ENCODE measurements around the gene MED15. TPM values are rescaled to one million over a fixed set of nuclear protein-coding genes. Genes with fewer than 3 reads are reported as not detected.
A peak's percentile ranks its signal among the peaks of the same experiment; 100 is the strongest.

Gene MED15
- total RNA-seq, 1 donor: 44.2 TPM

GRCh38 chr22:20522134-20523004, 15.0 kb downstream of the MED15 start:
- DNase-seq (ENCODE audit: low read depth): no peak
- TF ChIP-seq, protein P1, sequence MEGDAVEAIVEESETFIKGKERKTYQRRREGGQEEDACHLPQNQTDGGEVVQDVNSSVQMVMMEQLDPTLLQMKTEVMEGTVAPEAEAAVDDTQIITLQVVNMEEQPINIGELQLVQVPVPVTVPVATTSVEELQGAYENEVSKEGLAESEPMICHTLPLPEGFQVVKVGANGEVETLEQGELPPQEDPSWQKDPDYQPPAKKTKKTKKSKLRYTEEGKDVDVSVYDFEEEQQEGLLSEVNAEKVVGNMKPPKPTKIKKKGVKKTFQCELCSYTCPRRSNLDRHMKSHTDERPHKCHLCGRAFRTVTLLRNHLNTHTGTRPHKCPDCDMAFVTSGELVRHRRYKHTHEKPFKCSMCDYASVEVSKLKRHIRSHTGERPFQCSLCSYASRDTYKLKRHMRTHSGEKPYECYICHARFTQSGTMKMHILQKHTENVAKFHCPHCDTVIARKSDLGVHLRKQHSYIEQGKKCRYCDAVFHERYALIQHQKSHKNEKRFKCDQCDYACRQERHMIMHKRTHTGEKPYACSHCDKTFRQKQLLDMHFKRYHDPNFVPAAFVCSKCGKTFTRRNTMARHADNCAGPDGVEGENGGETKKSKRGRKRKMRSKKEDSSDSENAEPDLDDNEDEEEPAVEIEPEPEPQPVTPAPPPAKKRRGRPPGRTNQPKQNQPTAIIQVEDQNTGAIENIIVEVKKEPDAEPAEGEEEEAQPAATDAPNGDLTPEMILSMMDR (IDR thresholded peaks at IDR 0.05; ENCODE audit: insufficient read depth, low read length): no peak

GRCh38 chr22:20523086-20523983, 15.9 kb downstream of the MED15 start:
- no peak overlapping the region for H3K4me3 ChIP-seq (ENCODE audit: low read depth, low read length)
- peak; percentile 59 for DNase-seq (ENCODE audit: low read depth)
- TF ChIP-seq, protein P1 (IDR thresholded peaks at IDR 0.05; ENCODE audit: insufficient read depth, low read length): no peak

More at GRCh38 chr22:20522134-20523004, 15.0 kb downstream of the MED15 start:
- no peak overlapping the region for H3K4me3 ChIP-seq (ENCODE audit: low read depth, low read length)

DNA sequence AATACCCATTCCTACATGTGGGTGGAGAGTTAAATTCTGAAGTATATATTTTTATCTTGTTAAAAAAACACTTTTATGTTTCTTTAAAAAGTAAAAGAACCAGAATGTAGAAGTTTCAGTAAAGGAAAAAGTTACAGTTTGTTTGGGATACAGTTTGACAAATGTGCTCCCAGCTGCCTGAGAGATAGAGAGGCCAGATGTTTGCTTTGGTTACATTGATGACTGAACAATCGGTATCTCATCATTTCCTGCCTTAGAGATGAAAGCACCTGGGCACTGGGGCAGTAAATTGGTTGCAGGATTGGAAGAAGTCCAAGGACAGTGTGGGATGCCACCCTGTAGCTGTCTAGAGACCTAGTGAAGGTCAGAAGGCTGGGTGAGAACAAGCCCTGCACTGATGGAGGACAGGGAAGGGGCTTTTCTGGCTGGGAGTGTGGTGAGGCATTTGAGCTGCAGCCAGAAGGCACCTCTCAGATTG, 16.6 kb downstream of the MED15 start:
- TF ChIP-seq, protein P1 (IDR thresholded peaks at IDR 0.05; ENCODE audit: insufficient read depth, low read length): no peak
- DNase-seq (ENCODE audit: low read depth): no peak
- H3K4me3 ChIP-seq (ENCODE audit: low read depth, low read length): no peak overlapping the region

GRCh38 chr22:20525048-20525447, 17.6 kb downstream of the MED15 start:
- TF ChIP-seq, protein P1 (IDR thresholded peaks at IDR 0.05; ENCODE audit: insufficient read depth, low read length): no peak
- DNase-seq (ENCODE audit: low read depth): no peak
- H3K4me3 ChIP-seq (ENCODE audit: low read depth, low read length): no peak overlapping the region

- no peak overlapping the region for H3K4me3 ChIP-seq (ENCODE audit: low read depth, low read length)
- DNase-seq (ENCODE audit: low read depth): no peak
- TF ChIP-seq, protein P1 (IDR thresholded peaks at IDR 0.05; ENCODE audit: insufficient read depth, low read length): no peak
Measured at GRCh38 chr22:20526305-20526627, 18.9 kb downstream of the MED15 start.

DNA sequence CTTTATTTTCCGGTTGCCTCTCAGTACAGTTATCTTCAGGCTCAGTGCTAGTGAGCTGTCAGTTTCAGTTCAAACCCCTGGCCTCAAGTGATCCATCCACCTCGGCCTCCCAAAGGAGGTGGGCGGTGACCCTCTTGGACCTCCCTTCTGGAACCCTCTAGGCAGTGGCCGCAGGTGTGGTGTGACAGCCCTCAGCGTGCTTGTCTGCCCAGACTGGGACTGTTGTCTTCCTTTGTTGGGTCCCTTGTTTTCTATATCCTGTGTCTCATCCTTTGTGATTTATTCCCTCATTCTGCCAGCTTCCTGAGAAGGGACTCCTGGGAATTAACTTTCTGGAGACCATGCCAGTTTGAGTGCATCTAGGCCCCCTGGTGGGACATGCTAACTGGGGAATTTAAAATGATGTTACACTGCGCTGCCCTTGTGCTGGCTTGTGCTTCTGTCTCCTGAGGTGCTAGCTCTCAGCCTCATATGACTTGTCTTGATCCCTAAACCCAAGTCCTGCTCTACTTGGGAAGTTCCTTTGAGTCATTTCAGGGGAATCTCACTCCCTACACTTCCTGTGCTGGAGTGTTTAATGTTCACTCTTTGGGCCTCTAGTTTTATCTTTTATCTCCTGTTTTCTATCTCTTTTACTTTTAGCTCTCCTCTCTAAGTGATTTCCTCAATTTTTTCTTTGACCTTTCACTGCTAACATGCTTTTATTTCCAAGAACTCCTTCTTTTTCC, 19.4 kb downstream of the MED15 start:
- peak; percentile 72 for DNase-seq (ENCODE audit: low read depth)
- TF ChIP-seq, protein P1 (IDR thresholded peaks at IDR 0.05; ENCODE audit: insufficient read depth, low read length): no peak
- no peak overlapping the region for H3K4me3 ChIP-seq (ENCODE audit: low read depth, low read length)

All from fibroblast of the aortic adventitia (primary cell).